GM23338 (cell line): ENCODE results near the gene CCDC181. TPM values are rescaled to one million over a fixed set of nuclear protein-coding genes. Genes with fewer than 3 reads are reported as not detected.

Source experiments
- ATAC-seq: fragments of 200-7000 bp; cut with Tn5 transposase; 3 replicates; pipeline ENCODE4 v1.9.1; 2020
- DNase-seq: peaks from one replicate; pipeline ENCODE4 v3.0.0-alpha.2; 2015; ENCODE audit warnings: low spot score
- H2AFZ ChIP-seq: fragments of 200-600 bp; sonication (generic); 2 replicates; pipeline ENCODE4 v1.8.0; 2016; ENCODE audit warnings: antibody characterized with exemption, mild to moderate bottlenecking, moderate library complexity
- H3F3A ChIP-seq: fragments of 200-600 bp; sonication (generic); replicated peaks from 2 replicates; pipeline ENCODE4 v1.8.0; 2017; ENCODE audit warnings: antibody characterized with exemption, mixed run types, low read depth
- H3K27ac ChIP-seq: fragments of 200-600 bp; sonication (generic); 2 replicates; pipeline ENCODE4 v1.6.1; 2016; ENCODE audit warnings: low read depth
- H3K27me3 ChIP-seq: fragments of 200-600 bp; sonication (generic); 2 replicates; pipeline ENCODE4 v1.8.0; 2016; ENCODE audit warnings: mild to moderate bottlenecking, mixed run types, moderate library complexity; ENCODE audit not compliant: insufficient read depth
- H3K36me3 ChIP-seq: fragments of 200-600 bp; sonication (generic); 2 replicates; pipeline ENCODE4 v1.8.0; 2016; ENCODE audit warnings: mild to moderate bottlenecking; ENCODE audit not compliant: insufficient read depth
- H3K4me1 ChIP-seq: fragments of 200-600 bp; sonication (generic); 2 replicates; pipeline ENCODE4 v1.8.0; 2016; ENCODE audit warnings: mild to moderate bottlenecking, moderate library complexity; ENCODE audit not compliant: insufficient read depth
- H3K4me2 ChIP-seq: fragments of 200-600 bp; sonication (generic); 2 replicates; pipeline ENCODE4 v1.7.1; 2017; ENCODE audit warnings: mixed run types
- H3K4me3 ChIP-seq: fragments of 200-600 bp; sonication (generic); 2 replicates; pipeline ENCODE4 v1.6.1; 2016; ENCODE audit warnings: mixed run types
- H3K79me2 ChIP-seq: fragments of 200-600 bp; sonication (generic); replicated peaks from 2 replicates; pipeline ENCODE4 v1.8.0; 2017; ENCODE audit warnings: mild to moderate bottlenecking; ENCODE audit not compliant: insufficient read depth
- H3K9me2 ChIP-seq: fragments of 200-600 bp; sonication (generic); 2 replicates; pipeline ENCODE4 v1.8.0; 2017; ENCODE audit not compliant: insufficient read depth
- H4K20me1 ChIP-seq: fragments of 200-600 bp; sonication (generic); replicated peaks from 2 replicates; pipeline ENCODE4 v1.8.0; 2017; ENCODE audit warnings: mild to moderate bottlenecking; ENCODE audit not compliant: insufficient read depth
- H3K27ac Mint-ChIP-seq: 2 replicates; pipeline ENCODE4 v1.8.0; 2020; ENCODE audit warnings: inconsistent platforms, mild to moderate bottlenecking, moderate library complexity, mixed read lengths
- H3K27me3 Mint-ChIP-seq: 3 replicates; pipeline ENCODE4 v1.8.0; 2022; ENCODE audit warnings: low read depth, mild to moderate bottlenecking, moderate library complexity, mixed read lengths, inconsistent platforms; ENCODE audit not compliant: insufficient read depth, poor library complexity
- H3K36me3 Mint-ChIP-seq: 3 replicates; pipeline ENCODE4 v1.8.0; 2021; ENCODE audit warnings: low read depth, mild to moderate bottlenecking, inconsistent platforms, moderate library complexity, mixed read lengths
- H3K4me1 Mint-ChIP-seq: 3 replicates; pipeline ENCODE4 v1.8.0; 2020; ENCODE audit warnings: mild to moderate bottlenecking, inconsistent platforms, mixed read lengths
- H3K4me3 Mint-ChIP-seq: 3 replicates; pipeline ENCODE4 v1.8.0; 2021; ENCODE audit warnings: moderate library complexity, mild to moderate bottlenecking, inconsistent platforms, mixed read lengths
- H3K9me3 Mint-ChIP-seq: 3 replicates; pipeline ENCODE4 v1.8.0; 2020; ENCODE audit warnings: moderate library complexity, mild to moderate bottlenecking, inconsistent platforms, mixed read lengths
- CREB1 ChIP-seq: fragments of 250-450 bp; sonication (Bioruptor Pico); IDR thresholded peaks from 2 replicates; pipeline ENCODE4 v1.5.0; 2020; ENCODE audit warnings: low read depth, mild to moderate bottlenecking, moderate library complexity
- STAT1 ChIP-seq: IDR thresholded peaks from one replicate; pipeline ENCODE4 v1.6.1; 2016; ENCODE audit warnings: antibody characterized with exemption; ENCODE audit not compliant: unreplicated experiment
- polyA plus RNA-seq: library from polyadenylated mRNA; unstranded; fragments of >200 nt; fragmentation: Nextera tagmentation; extraction: Ambion mirVana; gene quantifications from 2 replicates; pipeline ENCODE4 v1.2.1, GENCODE V29; 2016
- total RNA-seq: library from RNA; depleted of rRNA; stranded (reverse); fragments of >200 nt; shearing (Covaris generic); gene quantifications from 2 replicates; pipeline ENCODE4 v1.2.3, GENCODE V29; 2014
- TF ChIP-seq, protein P1 (sequence below): IDR thresholded peaks from one replicate; pipeline ENCODE4 v1.6.1; 2018; ENCODE audit warnings: antibody characterized with exemption; ENCODE audit not compliant: unreplicated experiment
- TF ChIP-seq, protein P2 (sequence below): fragments of 250-450 bp; sonication (Bioruptor Pico); IDR thresholded peaks from 2 replicates; pipeline ENCODE4 v1.5.0; 2020; ENCODE audit warnings: mild to moderate bottlenecking, moderate library complexity
- TF ChIP-seq, protein P3 (sequence below), 2 experiments: fragments of 200-600 bp in 1 of 2; sonication (generic) in 1 of 2; conservative IDR thresholded peaks; 2 replicates each; pipeline versions ENCODE4 v1.5.1 to v1.6.1; 2016 to 2017; ENCODE audit warnings: antibody characterized with exemption in 2 of 2, low read depth in 2 of 2, mild to moderate bottlenecking in 2 of 2, moderate library complexity in 1 of 2
- TF ChIP-seq, protein P4 (sequence below): IDR thresholded peaks from 2 replicates; pipeline ENCODE4 v1.6.1; 2016; ENCODE audit warnings: antibody characterized with exemption

CCDC181 gene
- total and polyA plus RNA-seq, 2 experiments from 2014 or later: 3.4 to 9.0 TPM

DNA sequence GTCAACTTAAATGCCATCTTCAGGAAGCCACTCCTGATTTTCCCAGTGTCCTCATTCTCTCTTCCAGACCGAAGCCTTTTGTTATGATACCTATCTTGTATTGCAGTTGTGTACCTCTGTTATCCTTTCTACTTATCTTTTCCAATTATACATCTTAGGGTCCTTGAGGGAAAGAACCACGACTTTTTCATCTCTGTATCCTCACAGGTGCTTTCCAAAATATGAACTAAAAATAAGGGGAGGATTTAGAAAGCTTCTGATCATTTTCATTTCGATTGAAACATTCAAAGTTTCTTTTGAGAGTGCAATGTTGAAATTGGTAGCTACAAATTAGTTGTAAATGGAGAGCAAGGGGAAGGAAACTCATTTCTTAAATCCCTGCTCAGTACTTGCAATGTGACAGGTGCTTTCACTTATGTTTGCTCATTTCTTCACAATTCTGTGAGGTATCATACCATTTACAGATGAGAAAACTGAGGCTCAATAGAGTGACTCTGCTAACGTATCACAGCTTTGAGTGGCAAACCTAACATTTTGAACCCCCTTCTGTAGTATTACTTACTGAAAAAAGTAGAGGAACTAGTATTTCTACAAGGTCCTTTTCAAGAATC, 34.2 kb upstream of the CCDC181 start:
- Histone ChIP-seq H3F3A (no peaks in the 10 kb centered on the region), H3K27ac (no peak overlapping the region), H3K27me3 (no peaks in the 10 kb centered on the region), H3K79me2 (no peaks in the 10 kb centered on the region), H3K4me2 (no peak overlapping the region), H3K36me3 (no peaks in the 10 kb centered on the region), H3K4me1 (no peaks in the 10 kb centered on the region; the same call in 1 of the 2 replicates), H3K9me2 (no peaks in the 10 kb centered on the region), H4K20me1 (0 out of 2 replicates have a peak, but pooled peaks cover 3% of the 10 kb centered on the region), H2AFZ (no peak overlapping the region), H3K4me3 (no peak overlapping the region)
- H3K27ac Mint-ChIP-seq: no peak overlapping the region
- peaks cover 8% of the 10 kb centered on the region; the same call in 2 of the 3 replicates for H3K36me3 Mint-ChIP-seq
- peaks cover 6% of the 10 kb centered on the region; the same call in 2 of the 3 replicates for H3K9me3 Mint-ChIP-seq
- DNase-seq: no peak
- TF ChIP-seq, protein P1, sequence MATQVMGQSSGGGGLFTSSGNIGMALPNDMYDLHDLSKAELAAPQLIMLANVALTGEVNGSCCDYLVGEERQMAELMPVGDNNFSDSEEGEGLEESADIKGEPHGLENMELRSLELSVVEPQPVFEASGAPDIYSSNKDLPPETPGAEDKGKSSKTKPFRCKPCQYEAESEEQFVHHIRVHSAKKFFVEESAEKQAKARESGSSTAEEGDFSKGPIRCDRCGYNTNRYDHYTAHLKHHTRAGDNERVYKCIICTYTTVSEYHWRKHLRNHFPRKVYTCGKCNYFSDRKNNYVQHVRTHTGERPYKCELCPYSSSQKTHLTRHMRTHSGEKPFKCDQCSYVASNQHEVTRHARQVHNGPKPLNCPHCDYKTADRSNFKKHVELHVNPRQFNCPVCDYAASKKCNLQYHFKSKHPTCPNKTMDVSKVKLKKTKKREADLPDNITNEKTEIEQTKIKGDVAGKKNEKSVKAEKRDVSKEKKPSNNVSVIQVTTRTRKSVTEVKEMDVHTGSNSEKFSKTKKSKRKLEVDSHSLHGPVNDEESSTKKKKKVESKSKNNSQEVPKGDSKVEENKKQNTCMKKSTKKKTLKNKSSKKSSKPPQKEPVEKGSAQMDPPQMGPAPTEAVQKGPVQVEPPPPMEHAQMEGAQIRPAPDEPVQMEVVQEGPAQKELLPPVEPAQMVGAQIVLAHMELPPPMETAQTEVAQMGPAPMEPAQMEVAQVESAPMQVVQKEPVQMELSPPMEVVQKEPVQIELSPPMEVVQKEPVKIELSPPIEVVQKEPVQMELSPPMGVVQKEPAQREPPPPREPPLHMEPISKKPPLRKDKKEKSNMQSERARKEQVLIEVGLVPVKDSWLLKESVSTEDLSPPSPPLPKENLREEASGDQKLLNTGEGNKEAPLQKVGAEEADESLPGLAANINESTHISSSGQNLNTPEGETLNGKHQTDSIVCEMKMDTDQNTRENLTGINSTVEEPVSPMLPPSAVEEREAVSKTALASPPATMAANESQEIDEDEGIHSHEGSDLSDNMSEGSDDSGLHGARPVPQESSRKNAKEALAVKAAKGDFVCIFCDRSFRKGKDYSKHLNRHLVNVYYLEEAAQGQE: no peak
- no peaks in the 10 kb centered on the region for H3K27me3 Mint-ChIP-seq
- peaks cover 8% of the 10 kb centered on the region; the same call in 2 of the 3 replicates for H3K4me1 Mint-ChIP-seq
- no peak for ATAC-seq
- no peak overlapping the region; the same call in 2 of the 3 replicates for H3K4me3 Mint-ChIP-seq

DNA sequence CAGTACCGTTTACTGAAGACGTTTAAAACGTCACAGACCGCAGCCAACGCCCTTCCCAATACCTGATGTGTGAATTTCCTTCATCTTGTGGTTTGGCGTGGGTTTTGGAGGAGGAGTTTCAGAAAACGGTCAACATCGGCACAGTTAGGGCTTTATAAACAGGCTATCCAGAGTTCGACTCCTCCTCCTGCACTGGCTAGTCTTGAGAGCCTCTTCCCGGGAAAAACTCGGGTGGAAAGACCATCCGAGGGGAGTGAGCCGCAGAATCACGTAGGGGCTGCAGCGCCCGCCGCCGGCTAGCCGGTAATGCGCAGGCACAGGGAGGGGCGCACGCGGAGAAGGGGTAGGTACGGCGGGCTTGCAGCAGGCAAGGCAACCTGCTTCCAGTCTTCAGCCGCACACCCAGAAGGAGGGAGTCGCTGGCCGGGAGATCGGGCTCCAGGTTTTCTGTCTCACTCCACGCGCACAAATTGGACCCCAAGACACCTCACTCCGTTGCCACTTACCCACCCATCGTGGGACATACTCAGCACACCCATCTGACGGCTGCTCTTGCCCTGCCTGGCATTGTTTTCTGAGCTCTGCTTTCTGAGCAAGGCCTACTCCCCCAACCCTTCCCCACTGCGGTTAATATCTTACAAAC, 33.0 kb upstream of the CCDC181 start:
- Mint-ChIP-seq H3K9me3 (peaks cover 8% of the 10 kb centered on the region; the same call in 2 of the 3 replicates), H3K36me3 (peaks cover 4% of the 10 kb centered on the region; the same call in 2 of the 3 replicates), H3K27ac (no peak overlapping the region), H3K4me3 (peak overlapping the region; percentile 71), H3K27me3 (no peaks in the 10 kb centered on the region), H3K4me1 (peaks cover 8% of the 10 kb centered on the region; the same call in 2 of the 3 replicates)
- H3K4me2 ChIP-seq: peak overlapping the region; percentile 77
- DNase-seq (peak; percentile 72), ATAC-seq (peak; percentile 99)
- H3K4me3 ChIP-seq: peak overlapping the region; percentile 58
- no peaks in the 10 kb centered on the region; the same call in 1 of the 2 replicates for H3K4me1 ChIP-seq
- 0 out of 2 replicates have a peak, but pooled peaks cover 3% of the 10 kb centered on the region for H4K20me1 ChIP-seq
- no peak overlapping the region for H3K27ac ChIP-seq
- H3K9me2 ChIP-seq: no peaks in the 10 kb centered on the region
- no peaks in the 10 kb centered on the region for H3K27me3 ChIP-seq
- no peaks in the 10 kb centered on the region for H3K36me3 ChIP-seq
- H3K79me2 ChIP-seq: no peaks in the 10 kb centered on the region
- no peaks in the 10 kb centered on the region for H3F3A ChIP-seq
- peak overlapping the region; percentile 91 for H2AFZ ChIP-seq
- TF ChIP-seq, protein P2, sequence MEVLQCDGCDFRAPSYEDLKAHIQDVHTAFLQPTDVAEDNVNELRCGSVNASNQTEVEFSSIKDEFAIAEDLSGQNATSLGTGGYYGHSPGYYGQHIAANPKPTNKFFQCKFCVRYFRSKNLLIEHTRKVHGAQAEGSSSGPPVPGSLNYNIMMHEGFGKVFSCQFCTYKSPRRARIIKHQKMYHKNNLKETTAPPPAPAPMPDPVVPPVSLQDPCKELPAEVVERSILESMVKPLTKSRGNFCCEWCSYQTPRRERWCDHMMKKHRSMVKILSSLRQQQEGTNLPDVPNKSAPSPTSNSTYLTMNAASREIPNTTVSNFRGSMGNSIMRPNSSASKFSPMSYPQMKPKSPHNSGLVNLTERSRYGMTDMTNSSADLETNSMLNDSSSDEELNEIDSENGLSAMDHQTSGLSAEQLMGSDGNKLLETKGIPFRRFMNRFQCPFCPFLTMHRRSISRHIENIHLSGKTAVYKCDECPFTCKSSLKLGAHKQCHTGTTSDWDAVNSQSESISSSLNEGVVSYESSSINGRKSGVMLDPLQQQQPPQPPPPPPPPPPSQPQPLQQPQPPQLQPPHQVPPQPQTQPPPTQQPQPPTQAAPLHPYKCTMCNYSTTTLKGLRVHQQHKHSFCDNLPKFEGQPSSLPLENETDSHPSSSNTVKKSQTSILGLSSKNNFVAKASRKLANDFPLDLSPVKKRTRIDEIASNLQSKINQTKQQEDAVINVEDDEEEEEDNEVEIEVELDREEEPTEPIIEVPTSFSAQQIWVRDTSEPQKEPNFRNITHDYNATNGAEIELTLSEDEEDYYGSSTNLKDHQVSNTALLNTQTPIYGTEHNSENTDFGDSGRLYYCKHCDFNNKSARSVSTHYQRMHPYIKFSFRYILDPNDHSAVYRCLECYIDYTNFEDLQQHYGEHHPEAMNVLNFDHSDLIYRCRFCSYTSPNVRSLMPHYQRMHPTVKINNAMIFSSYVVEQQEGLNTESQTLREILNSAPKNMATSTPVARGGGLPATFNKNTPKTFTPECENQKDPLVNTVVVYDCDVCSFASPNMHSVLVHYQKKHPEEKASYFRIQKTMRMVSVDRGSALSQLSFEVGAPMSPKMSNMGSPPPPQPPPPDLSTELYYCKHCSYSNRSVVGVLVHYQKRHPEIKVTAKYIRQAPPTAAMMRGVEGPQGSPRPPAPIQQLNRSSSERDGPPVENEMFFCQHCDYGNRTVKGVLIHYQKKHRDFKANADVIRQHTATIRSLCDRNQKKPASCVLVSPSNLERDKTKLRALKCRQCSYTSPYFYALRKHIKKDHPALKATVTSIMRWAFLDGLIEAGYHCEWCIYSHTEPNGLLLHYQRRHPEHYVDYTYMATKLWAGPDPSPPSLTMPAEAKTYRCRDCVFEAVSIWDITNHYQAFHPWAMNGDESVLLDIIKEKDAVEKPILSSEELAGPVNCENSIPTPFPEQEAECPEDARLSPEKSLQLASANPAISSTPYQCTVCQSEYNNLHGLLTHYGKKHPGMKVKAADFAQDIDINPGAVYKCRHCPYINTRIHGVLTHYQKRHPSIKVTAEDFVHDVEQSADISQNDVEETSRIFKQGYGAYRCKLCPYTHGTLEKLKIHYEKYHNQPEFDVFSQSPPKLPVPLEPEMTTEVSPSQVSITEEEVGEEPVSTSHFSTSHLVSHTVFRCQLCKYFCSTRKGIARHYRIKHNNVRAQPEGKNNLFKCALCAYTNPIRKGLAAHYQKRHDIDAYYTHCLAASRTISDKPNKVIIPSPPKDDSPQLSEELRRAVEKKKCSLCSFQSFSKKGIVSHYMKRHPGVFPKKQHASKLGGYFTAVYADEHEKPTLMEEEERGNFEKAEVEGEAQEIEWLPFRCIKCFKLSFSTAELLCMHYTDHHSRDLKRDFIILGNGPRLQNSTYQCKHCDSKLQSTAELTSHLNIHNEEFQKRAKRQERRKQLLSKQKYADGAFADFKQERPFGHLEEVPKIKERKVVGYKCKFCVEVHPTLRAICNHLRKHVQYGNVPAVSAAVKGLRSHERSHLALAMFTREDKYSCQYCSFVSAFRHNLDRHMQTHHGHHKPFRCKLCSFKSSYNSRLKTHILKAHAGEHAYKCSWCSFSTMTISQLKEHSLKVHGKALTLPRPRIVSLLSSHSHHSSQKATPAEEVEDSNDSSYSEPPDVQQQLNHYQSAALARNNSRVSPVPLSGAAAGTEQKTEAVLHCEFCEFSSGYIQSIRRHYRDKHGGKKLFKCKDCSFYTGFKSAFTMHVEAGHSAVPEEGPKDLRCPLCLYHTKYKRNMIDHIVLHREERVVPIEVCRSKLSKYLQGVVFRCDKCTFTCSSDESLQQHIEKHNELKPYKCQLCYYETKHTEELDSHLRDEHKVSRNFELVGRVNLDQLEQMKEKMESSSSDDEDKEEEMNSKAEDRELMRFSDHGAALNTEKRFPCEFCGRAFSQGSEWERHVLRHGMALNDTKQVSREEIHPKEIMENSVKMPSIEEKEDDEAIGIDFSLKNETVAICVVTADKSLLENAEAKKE (CRISPR knock-in tag): no peak
- TF ChIP-seq, protein P3, sequence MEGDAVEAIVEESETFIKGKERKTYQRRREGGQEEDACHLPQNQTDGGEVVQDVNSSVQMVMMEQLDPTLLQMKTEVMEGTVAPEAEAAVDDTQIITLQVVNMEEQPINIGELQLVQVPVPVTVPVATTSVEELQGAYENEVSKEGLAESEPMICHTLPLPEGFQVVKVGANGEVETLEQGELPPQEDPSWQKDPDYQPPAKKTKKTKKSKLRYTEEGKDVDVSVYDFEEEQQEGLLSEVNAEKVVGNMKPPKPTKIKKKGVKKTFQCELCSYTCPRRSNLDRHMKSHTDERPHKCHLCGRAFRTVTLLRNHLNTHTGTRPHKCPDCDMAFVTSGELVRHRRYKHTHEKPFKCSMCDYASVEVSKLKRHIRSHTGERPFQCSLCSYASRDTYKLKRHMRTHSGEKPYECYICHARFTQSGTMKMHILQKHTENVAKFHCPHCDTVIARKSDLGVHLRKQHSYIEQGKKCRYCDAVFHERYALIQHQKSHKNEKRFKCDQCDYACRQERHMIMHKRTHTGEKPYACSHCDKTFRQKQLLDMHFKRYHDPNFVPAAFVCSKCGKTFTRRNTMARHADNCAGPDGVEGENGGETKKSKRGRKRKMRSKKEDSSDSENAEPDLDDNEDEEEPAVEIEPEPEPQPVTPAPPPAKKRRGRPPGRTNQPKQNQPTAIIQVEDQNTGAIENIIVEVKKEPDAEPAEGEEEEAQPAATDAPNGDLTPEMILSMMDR (conservative IDR thresholded peaks at IDR 0.05; ENCODE audit: low read depth in 2 of 2): peak; percentile 19 to 44; a peak in 3 of 4 replicates
- TF ChIP-seq, protein P4, sequence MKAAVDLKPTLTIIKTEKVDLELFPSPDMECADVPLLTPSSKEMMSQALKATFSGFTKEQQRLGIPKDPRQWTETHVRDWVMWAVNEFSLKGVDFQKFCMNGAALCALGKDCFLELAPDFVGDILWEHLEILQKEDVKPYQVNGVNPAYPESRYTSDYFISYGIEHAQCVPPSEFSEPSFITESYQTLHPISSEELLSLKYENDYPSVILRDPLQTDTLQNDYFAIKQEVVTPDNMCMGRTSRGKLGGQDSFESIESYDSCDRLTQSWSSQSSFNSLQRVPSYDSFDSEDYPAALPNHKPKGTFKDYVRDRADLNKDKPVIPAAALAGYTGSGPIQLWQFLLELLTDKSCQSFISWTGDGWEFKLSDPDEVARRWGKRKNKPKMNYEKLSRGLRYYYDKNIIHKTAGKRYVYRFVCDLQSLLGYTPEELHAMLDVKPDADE: no peak
- TF ChIP-seq STAT1 (no peak), CREB1 (CRISPR knock-in tag) (no peak)
